Measurements from ENCODE around the gene ABCD3. TPM values are rescaled to one million over a fixed set of nuclear protein-coding genes. Genes with fewer than 3 reads are reported as not detected.

Gene ABCD3
- total and polyA plus RNA-seq, 2 of the 13 experiments (the other 11 are each of a cell fraction or from before 2014, with no cell fraction given) = 27.5 to 166 TPM

DNA sequence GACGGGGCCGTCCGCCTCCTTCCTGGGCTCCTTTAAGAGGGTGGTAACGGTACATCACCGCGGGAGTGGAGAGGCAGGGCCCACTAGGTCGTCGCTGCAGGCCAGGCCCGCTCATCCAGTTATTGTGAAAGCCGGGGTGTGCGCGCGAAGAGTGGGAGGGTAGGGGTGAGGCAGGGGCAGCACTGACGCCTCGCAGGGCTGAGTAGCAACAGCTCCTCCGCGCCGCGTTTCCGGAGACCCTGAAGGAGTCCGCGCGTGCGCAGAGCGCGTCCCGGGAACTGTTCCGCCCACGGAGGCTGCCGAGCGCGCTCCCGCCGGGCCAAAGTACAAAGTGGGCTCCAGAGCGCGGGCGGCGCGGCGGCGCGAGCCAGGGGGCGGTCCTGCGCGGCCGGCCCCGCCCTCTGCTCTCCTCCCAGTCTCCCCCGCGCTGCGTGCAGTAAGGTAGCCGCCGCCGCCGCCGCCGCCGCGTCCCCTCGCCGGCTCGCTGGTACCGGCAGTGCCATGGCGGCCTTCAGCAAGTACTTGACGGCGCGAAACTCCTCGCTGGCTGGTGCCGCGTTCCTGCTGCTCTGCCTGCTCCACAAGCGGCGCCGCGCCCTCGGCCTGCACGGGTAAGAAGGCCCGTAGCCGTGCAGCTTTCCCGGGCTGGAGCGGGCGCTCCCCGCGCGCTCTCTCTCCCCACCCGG lies at the start of gene ABCD3 (continued):
- TF ChIP-seq, protein P1, sequence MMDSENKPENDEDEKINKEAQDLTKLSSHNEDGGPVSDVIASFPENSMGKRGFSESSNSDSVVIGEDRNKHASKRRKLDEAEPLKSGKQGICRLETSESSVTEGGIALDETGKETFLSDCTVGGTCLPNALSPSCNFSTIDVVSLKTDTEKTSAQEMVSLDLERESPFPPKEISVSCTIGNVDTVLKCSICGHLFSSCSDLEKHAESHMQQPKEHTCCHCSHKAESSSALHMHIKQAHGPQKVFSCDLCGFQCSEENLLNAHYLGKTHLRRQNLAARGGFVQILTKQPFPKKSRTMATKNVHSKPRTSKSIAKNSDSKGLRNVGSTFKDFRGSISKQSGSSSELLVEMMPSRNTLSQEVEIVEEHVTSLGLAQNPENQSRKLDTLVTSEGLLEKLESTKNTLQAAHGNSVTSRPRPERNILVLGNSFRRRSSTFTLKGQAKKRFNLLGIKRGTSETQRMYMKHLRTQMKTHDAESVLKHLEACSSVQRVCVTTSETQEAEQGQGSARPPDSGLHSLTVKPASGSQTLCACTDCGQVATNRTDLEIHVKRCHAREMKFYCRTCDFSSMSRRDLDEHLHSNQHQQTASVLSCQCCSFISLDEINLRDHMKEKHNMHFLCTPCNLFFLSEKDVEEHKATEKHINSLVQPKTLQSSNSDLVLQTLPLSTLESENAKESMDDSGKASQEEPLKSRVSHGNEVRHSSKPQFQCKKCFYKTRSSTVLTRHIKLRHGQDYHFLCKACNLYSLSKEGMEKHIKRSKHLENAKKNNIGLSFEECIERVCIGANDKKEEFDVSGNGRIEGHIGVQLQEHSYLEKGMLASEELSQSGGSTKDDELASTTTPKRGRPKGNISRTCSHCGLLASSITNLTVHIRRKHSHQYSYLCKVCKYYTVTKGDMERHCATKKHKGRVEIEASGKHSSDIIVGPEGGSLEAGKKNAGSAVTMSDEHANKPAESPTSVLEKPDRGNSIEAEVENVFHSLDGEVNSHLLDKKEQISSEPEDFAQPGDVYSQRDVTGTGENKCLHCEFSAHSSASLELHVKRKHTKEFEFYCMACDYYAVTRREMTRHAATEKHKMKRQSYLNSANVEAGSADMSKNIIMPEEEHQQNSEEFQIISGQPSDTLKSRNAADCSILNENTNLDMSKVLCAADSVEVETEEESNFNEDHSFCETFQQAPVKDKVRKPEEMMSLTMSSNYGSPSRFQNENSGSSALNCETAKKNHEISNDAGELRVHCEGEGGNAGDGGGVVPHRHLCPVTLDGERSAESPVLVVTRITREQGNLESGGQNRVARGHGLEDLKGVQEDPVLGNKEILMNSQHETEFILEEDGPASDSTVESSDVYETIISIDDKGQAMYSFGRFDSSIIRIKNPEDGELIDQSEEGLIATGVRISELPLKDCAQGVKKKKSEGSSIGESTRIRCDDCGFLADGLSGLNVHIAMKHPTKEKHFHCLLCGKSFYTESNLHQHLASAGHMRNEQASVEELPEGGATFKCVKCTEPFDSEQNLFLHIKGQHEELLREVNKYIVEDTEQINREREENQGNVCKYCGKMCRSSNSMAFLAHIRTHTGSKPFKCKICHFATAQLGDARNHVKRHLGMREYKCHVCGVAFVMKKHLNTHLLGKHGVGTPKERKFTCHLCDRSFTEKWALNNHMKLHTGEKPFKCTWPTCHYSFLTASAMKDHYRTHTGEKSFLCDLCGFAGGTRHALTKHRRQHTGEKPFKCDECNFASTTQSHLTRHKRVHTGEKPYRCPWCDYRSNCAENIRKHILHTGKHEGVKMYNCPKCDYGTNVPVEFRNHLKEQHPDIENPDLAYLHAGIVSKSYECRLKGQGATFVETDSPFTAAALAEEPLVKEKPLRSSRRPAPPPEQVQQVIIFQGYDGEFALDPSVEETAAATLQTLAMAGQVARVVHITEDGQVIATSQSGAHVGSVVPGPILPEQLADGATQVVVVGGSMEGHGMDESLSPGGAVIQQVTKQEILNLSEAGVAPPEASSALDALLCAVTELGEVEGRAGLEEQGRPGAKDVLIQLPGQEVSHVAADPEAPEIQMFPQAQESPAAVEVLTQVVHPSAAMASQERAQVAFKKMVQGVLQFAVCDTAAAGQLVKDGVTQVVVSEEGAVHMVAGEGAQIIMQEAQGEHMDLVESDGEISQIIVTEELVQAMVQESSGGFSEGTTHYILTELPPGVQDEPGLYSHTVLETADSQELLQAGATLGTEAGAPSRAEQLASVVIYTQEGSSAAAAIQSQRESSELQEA (CRISPR knock-in tag; IDR thresholded peaks at IDR 0.05; ENCODE audit: not compliant biosample characterization) = peak; percentile 28
- TF ChIP-seq, protein P2, sequence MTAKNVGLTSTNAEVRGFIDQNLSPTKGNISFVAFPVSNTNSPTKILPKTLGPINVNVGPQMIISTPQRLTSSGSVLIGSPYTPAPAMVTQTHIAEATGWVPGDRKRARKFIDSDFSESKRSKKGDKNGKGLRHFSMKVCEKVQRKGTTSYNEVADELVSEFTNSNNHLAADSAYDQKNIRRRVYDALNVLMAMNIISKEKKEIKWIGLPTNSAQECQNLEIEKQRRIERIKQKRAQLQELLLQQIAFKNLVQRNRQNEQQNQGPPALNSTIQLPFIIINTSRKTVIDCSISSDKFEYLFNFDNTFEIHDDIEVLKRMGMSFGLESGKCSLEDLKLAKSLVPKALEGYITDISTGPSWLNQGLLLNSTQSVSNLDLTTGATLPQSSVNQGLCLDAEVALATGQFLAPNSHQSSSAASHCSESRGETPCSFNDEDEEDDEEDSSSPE (CRISPR knock-in tag; IDR thresholded peaks at IDR 0.05) = peak; percentile 93
- TF ChIP-seq ZFP90 (CRISPR knock-in tag; IDR thresholded peaks at IDR 0.05; ENCODE audit: borderline replicate concordance) (no peak; the same call in none of the 2 replicates), FOXA1 (IDR thresholded peaks at IDR 0.05) (no peak), FOXA1 (CRISPR knock-in tag; IDR thresholded peaks at IDR 0.05) (peak; percentile 21; the same call in 1 of the 2 replicates), ZNF746 (CRISPR knock-in tag; IDR thresholded peaks at IDR 0.05) (no peak; the same call in 1 of the 2 replicates), ZNF160 (CRISPR knock-in tag; IDR thresholded peaks at IDR 0.05) (0 out of 2 replicates have a peak, but pooled peaks have one; percentile 27), ZNF775 (CRISPR knock-in tag; IDR thresholded peaks at IDR 0.05; ENCODE audit: borderline replicate concordance) (no peak), STAT5B (CRISPR knock-in tag; IDR thresholded peaks at IDR 0.05) (0 out of 2 replicates have a peak, but pooled peaks have one; percentile 16), TAF15 (IDR thresholded peaks at IDR 0.05; ENCODE audit: low read depth, low read length, poor library complexity, severe bottlenecking) (no peak), MED1 (CRISPR knock-in tag; IDR thresholded peaks at IDR 0.05) (peak; percentile 82), SIN3B (IDR thresholded peaks at IDR 0.05; ENCODE audit: low read length) (no peak), SOX5 (CRISPR knock-in tag; IDR thresholded peaks at IDR 0.05; ENCODE audit: borderline replicate concordance) (peak; percentile 25), AHR (CRISPR knock-in tag; IDR thresholded peaks at IDR 0.05) (no peak), SUZ12 (IDR thresholded peaks at IDR 0.05; ENCODE audit: low read depth, low read length) (no peak), HNF4G (IDR thresholded peaks at IDR 0.05; ENCODE audit: borderline replicate concordance, low read depth, low read length) (peak; percentile 92), HNF4G (CRISPR knock-in tag; IDR thresholded peaks at IDR 0.05; ENCODE audit: borderline replicate concordance, low read depth) (peak; percentile 94), ZNF264 (CRISPR knock-in tag; IDR thresholded peaks at IDR 0.05) (peak; percentile 39; the same call in 1 of the 2 replicates), RARA (CRISPR knock-in tag; IDR thresholded peaks at IDR 0.05) (peak; percentile 57)
- TF ChIP-seq, protein P3, sequence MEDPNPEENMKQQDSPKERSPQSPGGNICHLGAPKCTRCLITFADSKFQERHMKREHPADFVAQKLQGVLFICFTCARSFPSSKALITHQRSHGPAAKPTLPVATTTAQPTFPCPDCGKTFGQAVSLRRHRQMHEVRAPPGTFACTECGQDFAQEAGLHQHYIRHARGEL (CRISPR knock-in tag; IDR thresholded peaks at IDR 0.05) = 0 out of 2 replicates have a peak, but pooled peaks have one; percentile 29
- TF ChIP-seq, protein P4, sequence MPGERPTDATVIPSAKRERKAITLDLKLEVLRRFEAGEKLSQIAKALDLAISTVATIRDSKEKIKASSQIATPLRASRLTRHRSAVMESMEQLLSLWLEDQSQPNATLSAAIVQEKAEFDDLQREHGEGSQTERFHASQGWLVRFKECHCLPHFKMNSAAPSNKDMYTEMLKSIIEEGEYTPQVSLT (CRISPR knock-in tag; IDR thresholded peaks at IDR 0.05; ENCODE audit: borderline replicate concordance, low read depth) = no peak

All from HepG2 (cell line).